GM23338 (cell line): ENCODE results near the gene SLC51A. TPM values are rescaled to one million over a fixed set of nuclear protein-coding genes. Genes with fewer than 3 reads are reported as not detected.

ENCODE experiments used
- ATAC-seq: fragments of 200-7000 bp; cut with Tn5 transposase; 3 replicates; pipeline ENCODE4 v1.9.1; 2020
- DNase-seq: peaks from one replicate; pipeline ENCODE4 v3.0.0-alpha.2; 2015; ENCODE audit warnings: low spot score
- H2AFZ ChIP-seq: fragments of 200-600 bp; sonication (generic); 2 replicates; pipeline ENCODE4 v1.8.0; 2016; ENCODE audit warnings: antibody characterized with exemption, mild to moderate bottlenecking, moderate library complexity
- H3F3A ChIP-seq: fragments of 200-600 bp; sonication (generic); replicated peaks from 2 replicates; pipeline ENCODE4 v1.8.0; 2017; ENCODE audit warnings: antibody characterized with exemption, mixed run types, low read depth
- H3K27ac ChIP-seq: fragments of 200-600 bp; sonication (generic); 2 replicates; pipeline ENCODE4 v1.6.1; 2016; ENCODE audit warnings: low read depth
- H3K27me3 ChIP-seq: fragments of 200-600 bp; sonication (generic); 2 replicates; pipeline ENCODE4 v1.8.0; 2016; ENCODE audit warnings: mild to moderate bottlenecking, mixed run types, moderate library complexity; ENCODE audit not compliant: insufficient read depth
- H3K36me3 ChIP-seq: fragments of 200-600 bp; sonication (generic); 2 replicates; pipeline ENCODE4 v1.8.0; 2016; ENCODE audit warnings: mild to moderate bottlenecking; ENCODE audit not compliant: insufficient read depth
- H3K4me1 ChIP-seq: fragments of 200-600 bp; sonication (generic); 2 replicates; pipeline ENCODE4 v1.8.0; 2016; ENCODE audit warnings: mild to moderate bottlenecking, moderate library complexity; ENCODE audit not compliant: insufficient read depth
- H3K4me2 ChIP-seq: fragments of 200-600 bp; sonication (generic); 2 replicates; pipeline ENCODE4 v1.7.1; 2017; ENCODE audit warnings: mixed run types
- H3K4me3 ChIP-seq: fragments of 200-600 bp; sonication (generic); 2 replicates; pipeline ENCODE4 v1.6.1; 2016; ENCODE audit warnings: mixed run types
- H3K79me2 ChIP-seq: fragments of 200-600 bp; sonication (generic); replicated peaks from 2 replicates; pipeline ENCODE4 v1.8.0; 2017; ENCODE audit warnings: mild to moderate bottlenecking; ENCODE audit not compliant: insufficient read depth
- H3K9me2 ChIP-seq: fragments of 200-600 bp; sonication (generic); 2 replicates; pipeline ENCODE4 v1.8.0; 2017; ENCODE audit not compliant: insufficient read depth
- H4K20me1 ChIP-seq: fragments of 200-600 bp; sonication (generic); replicated peaks from 2 replicates; pipeline ENCODE4 v1.8.0; 2017; ENCODE audit warnings: mild to moderate bottlenecking; ENCODE audit not compliant: insufficient read depth
- H3K27ac Mint-ChIP-seq: 2 replicates; pipeline ENCODE4 v1.8.0; 2020; ENCODE audit warnings: inconsistent platforms, mild to moderate bottlenecking, moderate library complexity, mixed read lengths
- H3K27me3 Mint-ChIP-seq: 3 replicates; pipeline ENCODE4 v1.8.0; 2022; ENCODE audit warnings: low read depth, mild to moderate bottlenecking, moderate library complexity, mixed read lengths, inconsistent platforms; ENCODE audit not compliant: insufficient read depth, poor library complexity
- H3K36me3 Mint-ChIP-seq: 3 replicates; pipeline ENCODE4 v1.8.0; 2021; ENCODE audit warnings: low read depth, mild to moderate bottlenecking, inconsistent platforms, moderate library complexity, mixed read lengths
- H3K4me1 Mint-ChIP-seq: 3 replicates; pipeline ENCODE4 v1.8.0; 2020; ENCODE audit warnings: mild to moderate bottlenecking, inconsistent platforms, mixed read lengths
- H3K4me3 Mint-ChIP-seq: 3 replicates; pipeline ENCODE4 v1.8.0; 2021; ENCODE audit warnings: moderate library complexity, mild to moderate bottlenecking, inconsistent platforms, mixed read lengths
- H3K9me3 Mint-ChIP-seq: 3 replicates; pipeline ENCODE4 v1.8.0; 2020; ENCODE audit warnings: moderate library complexity, mild to moderate bottlenecking, inconsistent platforms, mixed read lengths
- CREB1 ChIP-seq: fragments of 250-450 bp; sonication (Bioruptor Pico); IDR thresholded peaks from 2 replicates; pipeline ENCODE4 v1.5.0; 2020; ENCODE audit warnings: low read depth, mild to moderate bottlenecking, moderate library complexity
- ETS1 ChIP-seq: IDR thresholded peaks from 2 replicates; pipeline ENCODE4 v1.6.1; 2016; ENCODE audit warnings: antibody characterized with exemption
- EZH2 ChIP-seq: fragments of 200-600 bp; sonication (generic); IDR thresholded peaks from one replicate; pipeline ENCODE4 v1.8.0; 2017; ENCODE audit warnings: antibody characterized with exemption, mild to moderate bottlenecking, low read depth; ENCODE audit not compliant: unreplicated experiment
- EZH2phosphoT487 ChIP-seq: fragments of 200-600 bp; sonication (generic); IDR thresholded peaks from one replicate; pipeline ENCODE4 v1.8.1; 2018; ENCODE audit warnings: antibody characterized with exemption; ENCODE audit not compliant: unreplicated experiment
- JUNB ChIP-seq: IDR thresholded peaks from one replicate; pipeline ENCODE4 v1.6.1; 2016; ENCODE audit warnings: antibody characterized with exemption; ENCODE audit not compliant: unreplicated experiment
- NANOG ChIP-seq: IDR thresholded peaks from 2 replicates; pipeline ENCODE4 v1.6.1; 2016; ENCODE audit warnings: antibody characterized with exemption, borderline replicate concordance
- POLR2AphosphoS5 ChIP-seq: IDR thresholded peaks from 2 replicates; pipeline ENCODE4 v1.6.1; 2016; ENCODE audit warnings: antibody characterized with exemption, low read depth
- ZNF114 ChIP-seq: fragments of 250-450 bp; sonication (Bioruptor Pico); IDR thresholded peaks from 2 replicates; pipeline ENCODE4 v1.5.0; 2020; ENCODE audit warnings: mild to moderate bottlenecking, moderate library complexity
- ZNF331 ChIP-seq: fragments of 250-450 bp; sonication (Bioruptor Pico); IDR thresholded peaks from 2 replicates; pipeline ENCODE4 v1.5.0; 2020; ENCODE audit warnings: low read depth, mild to moderate bottlenecking, moderate library complexity
- ZNF462 ChIP-seq: fragments of 250-450 bp; sonication (Bioruptor Pico); IDR thresholded peaks from 2 replicates; pipeline ENCODE4 v1.5.0; 2020; ENCODE audit warnings: mild to moderate bottlenecking, moderate library complexity
- polyA plus RNA-seq: library from polyadenylated mRNA; unstranded; fragments of >200 nt; fragmentation: Nextera tagmentation; extraction: Ambion mirVana; gene quantifications from 2 replicates; pipeline ENCODE4 v1.2.1, GENCODE V29; 2016
- total RNA-seq: library from RNA; depleted of rRNA; stranded (reverse); fragments of >200 nt; shearing (Covaris generic); gene quantifications from 2 replicates; pipeline ENCODE4 v1.2.3, GENCODE V29; 2014
- TF ChIP-seq, protein P1 (sequence below), 2 experiments: fragments of 200-600 bp in 1 of 2; sonication (generic) in 1 of 2; conservative IDR thresholded peaks; 2 replicates each; pipeline versions ENCODE4 v1.5.1 to v1.6.1; 2016 to 2017; ENCODE audit warnings: antibody characterized with exemption in 2 of 2, low read depth in 2 of 2, mild to moderate bottlenecking in 2 of 2, moderate library complexity in 1 of 2

SLC51A gene
- total and polyA plus RNA-seq, 2 experiments from 2014 or later = 4.0 to 6.7 TPM

DNA sequence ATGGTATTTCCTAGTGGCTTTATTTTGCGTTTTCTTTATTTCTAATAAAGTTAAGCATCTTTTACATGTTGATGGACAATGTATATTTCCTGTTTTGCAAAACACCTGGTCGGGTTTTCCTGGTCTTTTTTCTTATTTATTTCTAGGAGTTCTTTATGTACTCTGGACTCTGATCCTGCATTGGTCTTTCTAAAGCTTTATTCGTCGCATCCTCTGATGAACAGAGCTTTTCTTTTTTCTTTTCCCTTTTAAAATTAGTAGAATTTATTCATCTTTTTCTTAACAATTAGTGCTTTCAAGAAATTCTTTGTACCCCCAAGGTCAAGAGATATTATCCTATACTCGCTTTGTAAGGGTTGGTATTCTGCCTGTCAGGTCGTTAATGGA, 37.3 kb upstream of the SLC51A start:
- Histone ChIP-seq H4K20me1 (no peaks in the 10 kb centered on the region), H2AFZ (peak overlapping the region; percentile 67), H3F3A (no peaks in the 10 kb centered on the region), H3K4me1 (peaks cover 15% of the 10 kb centered on the region), H3K4me2 (peak overlapping the region; percentile 65), H3K9me2 (no peaks in the 10 kb centered on the region), H3K27ac (no peak overlapping the region), H3K4me3 (no peak overlapping the region), H3K79me2 (no peaks in the 10 kb centered on the region), H3K27me3 (no peaks in the 10 kb centered on the region), H3K36me3 (no peaks in the 10 kb centered on the region)
- Mint-ChIP-seq H3K36me3 (no peaks in the 10 kb centered on the region), H3K4me1 (peaks cover 22% of the 10 kb centered on the region), H3K27me3 (no peaks in the 10 kb centered on the region), H3K9me3 (no peaks in the 10 kb centered on the region), H3K4me3 (peak overlapping the region; percentile 47; the same call in 1 of the 3 replicates), H3K27ac (peak overlapping the region; percentile 73; the same call in 1 of the 2 replicates)
- no peak for ATAC-seq
- TF ChIP-seq POLR2AphosphoS5 (no peak), ZNF114 (CRISPR knock-in tag) (no peak), ZNF331 (no peak), ETS1 (no peak), CREB1 (CRISPR knock-in tag) (no peak), NANOG (no peak), EZH2phosphoT487 (no peak), EZH2 (no peak), JUNB (no peak)
- TF ChIP-seq, protein P1, sequence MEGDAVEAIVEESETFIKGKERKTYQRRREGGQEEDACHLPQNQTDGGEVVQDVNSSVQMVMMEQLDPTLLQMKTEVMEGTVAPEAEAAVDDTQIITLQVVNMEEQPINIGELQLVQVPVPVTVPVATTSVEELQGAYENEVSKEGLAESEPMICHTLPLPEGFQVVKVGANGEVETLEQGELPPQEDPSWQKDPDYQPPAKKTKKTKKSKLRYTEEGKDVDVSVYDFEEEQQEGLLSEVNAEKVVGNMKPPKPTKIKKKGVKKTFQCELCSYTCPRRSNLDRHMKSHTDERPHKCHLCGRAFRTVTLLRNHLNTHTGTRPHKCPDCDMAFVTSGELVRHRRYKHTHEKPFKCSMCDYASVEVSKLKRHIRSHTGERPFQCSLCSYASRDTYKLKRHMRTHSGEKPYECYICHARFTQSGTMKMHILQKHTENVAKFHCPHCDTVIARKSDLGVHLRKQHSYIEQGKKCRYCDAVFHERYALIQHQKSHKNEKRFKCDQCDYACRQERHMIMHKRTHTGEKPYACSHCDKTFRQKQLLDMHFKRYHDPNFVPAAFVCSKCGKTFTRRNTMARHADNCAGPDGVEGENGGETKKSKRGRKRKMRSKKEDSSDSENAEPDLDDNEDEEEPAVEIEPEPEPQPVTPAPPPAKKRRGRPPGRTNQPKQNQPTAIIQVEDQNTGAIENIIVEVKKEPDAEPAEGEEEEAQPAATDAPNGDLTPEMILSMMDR (conservative IDR thresholded peaks at IDR 0.05; ENCODE audit: low read depth in 2 of 2) = no peak
- DNase-seq = no peak

DNA sequence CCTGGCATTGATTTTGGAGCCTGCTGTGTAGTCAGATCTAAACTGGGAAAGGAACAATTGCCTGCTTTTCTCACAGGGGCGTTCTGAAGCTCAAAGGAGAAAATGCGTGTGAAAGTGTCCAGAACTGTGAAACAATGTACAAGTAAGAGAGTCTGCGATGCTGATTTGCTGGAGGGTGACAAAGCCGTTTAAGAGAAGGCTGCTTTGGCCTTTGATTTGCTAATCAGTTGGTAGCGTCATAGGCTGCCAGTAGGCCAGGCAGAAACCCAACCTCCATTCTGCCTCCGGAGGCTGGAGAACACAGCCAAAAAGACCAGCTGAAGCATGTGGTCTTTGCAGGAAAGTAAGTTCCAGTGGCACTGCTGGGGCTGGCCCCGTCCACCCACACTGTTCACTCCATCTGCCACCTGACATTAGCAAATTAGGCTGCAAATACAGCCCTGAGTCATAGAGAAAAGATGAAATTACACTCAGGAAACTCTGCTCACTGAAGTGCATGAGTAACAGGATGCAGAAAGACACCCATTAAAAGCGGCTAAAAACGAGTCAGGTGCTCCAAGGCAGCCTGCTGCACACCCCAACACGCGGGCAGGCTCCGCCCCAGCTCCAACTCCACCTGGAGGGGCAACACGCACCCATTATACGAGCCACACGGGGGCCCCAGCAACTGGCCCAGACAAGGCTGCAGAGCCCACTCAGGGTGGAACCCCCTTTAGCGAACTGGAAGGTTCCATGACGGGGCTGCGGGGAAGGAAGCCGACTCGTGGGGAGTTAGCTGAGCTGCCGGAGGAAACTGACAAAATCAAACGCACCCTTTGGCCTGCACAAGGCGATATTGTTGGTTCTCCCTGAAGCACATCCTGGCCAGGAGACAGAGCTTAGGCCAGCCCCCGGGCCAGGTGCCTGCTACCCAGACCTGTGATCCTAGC, 36.7 kb upstream of the SLC51A start:
- H3K9me2 ChIP-seq = no peaks in the 10 kb centered on the region
- TF ChIP-seq EZH2phosphoT487 (no peak), CREB1 (CRISPR knock-in tag) (peak; percentile 66), ZNF462 (no peak), NANOG (0 out of 2 replicates have a peak, but pooled peaks have one; percentile 16)

More for the DNA sequence above, 36.7 kb upstream of the SLC51A start:
- Histone ChIP-seq H3K27me3 (no peaks in the 10 kb centered on the region), H3K4me2 (peak overlapping the region; percentile 65), H3F3A (no peaks in the 10 kb centered on the region), H3K79me2 (no peaks in the 10 kb centered on the region), H2AFZ (peak overlapping the region; percentile 67), H3K4me1 (peaks cover 15% of the 10 kb centered on the region), H3K27ac (no peak overlapping the region), H4K20me1 (no peaks in the 10 kb centered on the region), H3K4me3 (no peak overlapping the region), H3K36me3 (no peaks in the 10 kb centered on the region)
- peak; percentile 75 for ATAC-seq
- Mint-ChIP-seq H3K36me3 (no peaks in the 10 kb centered on the region), H3K27me3 (no peaks in the 10 kb centered on the region), H3K4me1 (peaks cover 22% of the 10 kb centered on the region), H3K9me3 (no peaks in the 10 kb centered on the region), H3K4me3 (peak overlapping the region; percentile 47; the same call in 2 of the 3 replicates), H3K27ac (peak overlapping the region; percentile 89)
- DNase-seq = peak; percentile 73
